HepG2 (cell line): ENCODE results near the gene ARFIP2. TPM values are rescaled to one million over a fixed set of nuclear protein-coding genes. Genes with fewer than 3 reads are reported as not detected.

ENCODE experiments used
- ATAC-seq: fragments of 200-7000 bp; cut with Tn5 transposase; 3 replicates; pipeline ENCODE4 v1.9.1; 2020; ENCODE audit warnings: mild to moderate bottlenecking, moderate library complexity
- BruUV-seq: library from RNA; stranded (reverse); fragments of 400-500 nt; replicated peaks from 2 replicates; lab custom pipeline; 2021; lab: Mats Ljungman, UMichigan
- CTCF ChIA-PET: fragments of 300-600 bp; formaldehyde crosslinking; extraction: SDS; loops from one replicate; lab custom pipeline; 2021; ENCODE audit warnings: low total read pairs, inconsistent platforms, low intra/inter-chr PET ratio; lab: Yijun Ruan, JAX
- POLR2A ChIA-PET: fragments of 350-600 bp; sonication (Branson Sonifier 250); formaldehyde crosslinking; loops from one replicate; lab custom pipeline; 2020; ENCODE audit warnings: antibody characterized with exemption, inconsistent platforms; lab: Yijun Ruan, JAX
- DNase-seq: peaks from one replicate; pipeline ENCODE4 v3.0.0-alpha.2; 2015; ENCODE audit warnings: low spot score
- FAIRE-seq: peaks from 3 replicates; lab custom pipeline; 2011; peaks lifted over from hg19 to GRCh38; lab: Jason Lieb, UNC
- H2AFZ ChIP-seq: one replicate; pipeline ENCODE4 v1.6.1; 2011; ENCODE audit warnings: low read length, inconsistent platforms
- H3K27ac ChIP-seq: fragments of 300-600 bp; 3 replicates; pipeline ENCODE4 v1.8.0; 2011; ENCODE audit warnings: mixed run types, mild to moderate bottlenecking, mixed read lengths, low read length, inconsistent platforms; ENCODE audit not compliant: insufficient read depth; ENCODE audit errors: extremely low read length
- H3K27me3 ChIP-seq, 2 experiments: fragments of 200-600 bp in 1 of 2; 2 replicates in 1 of 2; 3 replicates in 1 of 2; pipeline versions ENCODE4 v1.6.0 to v1.8.0; 2011; ENCODE audit warnings: low read length in 2 of 2, mild to moderate bottlenecking in 2 of 2, moderate library complexity in 2 of 2, inconsistent platforms in 1 of 2; ENCODE audit not compliant: insufficient read depth in 2 of 2, control insufficient read depth in 1 of 2
- H3K36me3 ChIP-seq, 2 experiments: fragments of 200-600 bp in 1 of 2; replicated peaks in 1 of 2; 2 replicates in 1 of 2; 3 replicates in 1 of 2; pipeline versions ENCODE4 v1.5.1 to v1.8.0; 2011; ENCODE audit warnings: low read length in 2 of 2, inconsistent platforms in 1 of 2; ENCODE audit not compliant: insufficient read depth in 2 of 2, control insufficient read depth in 1 of 2
- H3K4me1 ChIP-seq: 2 replicates; pipeline ENCODE4 v1.5.1; 2012; ENCODE audit warnings: low read length, inconsistent platforms; ENCODE audit not compliant: insufficient read depth
- H3K4me2 ChIP-seq: 2 replicates; pipeline ENCODE4 v1.6.0; 2011; ENCODE audit warnings: low read depth, low read length, inconsistent platforms
- H3K4me3 ChIP-seq, 3 experiments: fragments of 200-600 bp in 1 of 3; sonication (generic), shearing (Covaris generic) in 1 of 3; replicated peaks in 1 of 3; 2 replicates each; pipeline ENCODE4 v1.5.1; 2011 to 2016; ENCODE audit warnings: low read length in 3 of 3, inconsistent platforms in 2 of 3, low read depth in 2 of 3, mild to moderate bottlenecking in 2 of 3, control low read depth in 1 of 3, mixed read lengths in 1 of 3; ENCODE audit not compliant: insufficient read depth in 1 of 3
- H3K79me2 ChIP-seq: one replicate; pipeline ENCODE4 v1.6.1; 2011; ENCODE audit warnings: low read length, inconsistent platforms; ENCODE audit not compliant: insufficient read depth
- H3K9ac ChIP-seq: 2 replicates; pipeline ENCODE4 v1.6.0; 2011; ENCODE audit warnings: mild to moderate bottlenecking, low read depth, low read length, inconsistent platforms; ENCODE audit not compliant: insufficient read depth
- H3K9me3 ChIP-seq: 2 replicates; pipeline ENCODE4 v1.5.1; 2012; ENCODE audit warnings: mild to moderate bottlenecking, low read length
- H4K20me1 ChIP-seq: 2 replicates; pipeline ENCODE4 v1.6.0; 2011; ENCODE audit warnings: inconsistent platforms, mild to moderate bottlenecking, low read length, moderate library complexity; ENCODE audit not compliant: insufficient read depth
- BRF2 ChIP-seq: sonication (generic); formaldehyde crosslinking; IDR thresholded peaks from 2 replicates; pipeline ENCODE4 v1.8.1; 2022; ENCODE audit warnings: mild to moderate bottlenecking, missing genetic modification reagents
- MED8 ChIP-seq: sonication (generic); formaldehyde crosslinking; IDR thresholded peaks from 2 replicates; pipeline ENCODE4 v1.8.1; 2023; ENCODE audit warnings: mild to moderate bottlenecking, missing genetic modification reagents; ENCODE audit not compliant: insufficient replicate concordance
- NFIC ChIP-seq: IDR thresholded peaks from 2 replicates; pipeline ENCODE4 v1.6.1; 2012; ENCODE audit warnings: mild to moderate bottlenecking, low read length, inconsistent platforms
- NKX3-1 ChIP-seq: sonication (generic); formaldehyde crosslinking; IDR thresholded peaks from 2 replicates; pipeline ENCODE4 v1.5.0; 2020; ENCODE audit warnings: missing genetic modification reagents
- SETDB1 ChIP-seq: sonication (generic); formaldehyde crosslinking; IDR thresholded peaks from 2 replicates; pipeline ENCODE4 v1.5.1; 2020; ENCODE audit warnings: missing genetic modification reagents, mild to moderate bottlenecking, borderline replicate concordance
- TAF15 ChIP-seq: fragments of 200-400 bp; formaldehyde crosslinking; IDR thresholded peaks from one replicate; pipeline ENCODE4 v1.6.1; 2018; ENCODE audit warnings: mild to moderate bottlenecking, low read depth, low read length; ENCODE audit not compliant: poor library complexity, severe bottlenecking
- ZBTB8A ChIP-seq: sonication (generic); formaldehyde crosslinking; IDR thresholded peaks from 2 replicates; pipeline ENCODE4 v1.4.0; 2020; ENCODE audit warnings: mild to moderate bottlenecking, low read depth, missing genetic modification reagents, borderline replicate concordance
- ZNF331 ChIP-seq: sonication (generic); formaldehyde crosslinking; IDR thresholded peaks from 2 replicates; pipeline ENCODE4 v1.4.0; 2020; ENCODE audit warnings: missing genetic modification reagents
- ZNF337 ChIP-seq: sonication (generic); formaldehyde crosslinking; IDR thresholded peaks from 2 replicates; pipeline ENCODE4 v1.5.1; 2020; ENCODE audit warnings: missing genetic modification reagents, low read depth, mild to moderate bottlenecking, borderline replicate concordance
- ZNF350 ChIP-seq: sonication (generic); formaldehyde crosslinking; IDR thresholded peaks from 2 replicates; pipeline ENCODE4 v1.4.0; 2020; ENCODE audit warnings: mild to moderate bottlenecking, low read depth, missing genetic modification reagents, borderline replicate concordance
- ZNF460 ChIP-seq: sonication (generic); formaldehyde crosslinking; IDR thresholded peaks from 2 replicates; pipeline ENCODE4 v1.5.1; 2020; ENCODE audit warnings: missing genetic modification reagents, mild to moderate bottlenecking, borderline replicate concordance
- WGBS: methylation state at CpG from one replicate; pipeline ENCODE4 v1.1.6; 2017; ENCODE audit warnings: low lambda C conversion rate; 5-methylcytosine and 5-hydroxymethylcytosine counted together
- in situ Hi-C: cut with HindIII; loops from 2 replicates; pipeline ENCODE4 v1.10.0; 2017; ENCODE audit warnings: low pct_unique_long_range_greater_than_20kb; ENCODE audit not compliant: extremely low pct_ligation_motif_present
- intact Hi-C: fragments of 100-400 bp; cut with micrococcal nuclease; formaldehyde crosslinking; loops from one replicate; pipeline ENCODE4 v1.10.0; 2022; ENCODE audit not compliant: unreplicated experiment
- polyA plus RNA-seq, 8 experiments: library from polyadenylated mRNA; depleted of rRNA in 3 of 8; stranded (reverse) in 7 of 8; unstranded in 1 of 8; fragments of >200 nt; fragmentation: Illumina TruSeq in 4 of 8; extraction: Trizol in 4 of 8; gene quantifications; 2 replicates each; pipeline versions ENCODE4 v1.2.1 to v1.2.3, GENCODE V29; 2011 to 2016; ENCODE audit warnings: low read depth in 4 of 8, missing spikeins in 1 of 8, mixed read lengths in 1 of 8; ENCODE audit not compliant: insufficient read depth in 1 of 8
- total RNA-seq, 5 experiments: library from RNA; depleted of rRNA; stranded (reverse); fragments of >200 nt; fragmentation: Illumina TruSeq; extraction: Trizol; gene quantifications; 2 replicates each; pipeline ENCODE4 v1.2.3, GENCODE V29; 2016; ENCODE audit warnings: low read depth in 1 of 5

Gene ARFIP2
- total and polyA plus RNA-seq, 2 of the 13 experiments (the other 11 are each of a cell fraction or from before 2014, with no cell fraction given): 56.6 to 60.2 TPM

GRCh38 chr11:6458352-6459098 is 22.6 kb downstream of the ARFIP2 start:
- no peaks in the 10 kb centered on the region for H3K9me3 ChIP-seq
- H3K79me2 ChIP-seq: no peaks in the 10 kb centered on the region
- intact Hi-C loops: no loop called here
- no peaks in the 10 kb centered on the region for H3K4me1 ChIP-seq
- ChIA-PET CTCF (no interaction called here), POLR2A (no interaction called here)
- DNase-seq (no peak), ATAC-seq (no peak), FAIRE-seq (no peak)
- peaks cover 0 to 7% of the 10 kb centered on the region in 2 experiments; a peak in 3 of 5 replicates for H3K36me3 ChIP-seq
- no peak overlapping the region for H3K4me2 ChIP-seq
- no TSS peak for BruUV-seq
- 71% methylated on average over 2 of the region's 2 CpGs for WGBS
- in situ Hi-C loops: no loop called here
- H3K27me3 ChIP-seq: no peaks in the 10 kb centered on the region
- H2AFZ ChIP-seq: no peak overlapping the region
- TF ChIP-seq ZNF337 (CRISPR knock-in tag) (no peak), ZNF350 (CRISPR knock-in tag) (no peak), ZNF331 (CRISPR knock-in tag) (no peak), SETDB1 (CRISPR knock-in tag) (no peak), NKX3-1 (CRISPR knock-in tag) (no peak), ZBTB8A (CRISPR knock-in tag) (no peak), ZNF460 (CRISPR knock-in tag) (no peak), MED8 (CRISPR knock-in tag) (no peak), TAF15 (no peak), BRF2 (no peak), NFIC (no peak)
- H3K27ac ChIP-seq: no peak overlapping the region
- H4K20me1 ChIP-seq: no peaks in the 10 kb centered on the region
- H3K4me3 ChIP-seq: no peak overlapping the region
- H3K9ac ChIP-seq: no peak overlapping the region
